PC-9 (cell line): ENCODE results near the gene CCNL2. TPM values are rescaled to one million over a fixed set of nuclear protein-coding genes. Genes with fewer than 3 reads are reported as not detected.
"Not testable (repeated sequence)": the region's sequence is repeated elsewhere in the genome, so short reads cannot be mapped to it uniquely, and the experiment has no call there.

ENCODE experiments used
- BruUV-seq: library from RNA; stranded (reverse); fragments of 400-500 nt; replicated peaks from 2 replicates; lab custom pipeline; 2021; lab: Mats Ljungman, UMichigan
- CTCF ChIA-PET: fragments of 300-600 bp; sonication (Branson Sonifier 250); formaldehyde crosslinking; loops from one replicate; lab custom pipeline; 2022; ENCODE audit warnings: antibody characterized with exemption; lab: Charles Lee
- POLR2A ChIA-PET: fragments of 300-600 bp; sonication (Branson Sonifier 250); formaldehyde crosslinking; loops from one replicate; lab custom pipeline; 2022; ENCODE audit warnings: antibody characterized with exemption; ENCODE audit not compliant: unreplicated experiment; lab: Charles Lee
- DNase-seq, 2 experiments: peaks; one replicate each; pipeline versions ENCODE4 v3.0.0 to v3.0.0-alpha.2; 2015 to 2022; ENCODE audit warnings: mixed read lengths in 1 of 2
- H2AFZ ChIP-seq: fragments of 200-600 bp; sonication (generic); 2 replicates; pipeline ENCODE4 v1.8.1; 2017; ENCODE audit warnings: antibody characterized with exemption
- H3F3A ChIP-seq: fragments of 200-600 bp; sonication (generic); 2 replicates; pipeline ENCODE4 v1.8.1; 2017; ENCODE audit warnings: antibody characterized with exemption, mild to moderate bottlenecking, low read depth; ENCODE audit not compliant: insufficient read depth
- H3K27ac ChIP-seq: fragments of 200-600 bp; sonication (generic); 2 replicates; pipeline ENCODE4 v1.6.1; 2016; ENCODE audit warnings: mixed run types
- H3K27me3 ChIP-seq: fragments of 200-600 bp; sonication (generic); 2 replicates; pipeline ENCODE4 v1.6.1; 2016; ENCODE audit warnings: low read depth, mixed run types; ENCODE audit not compliant: insufficient read depth
- H3K36me3 ChIP-seq: fragments of 200-600 bp; sonication (generic); 2 replicates; pipeline ENCODE4 v1.6.1; 2016; ENCODE audit warnings: low read depth, mixed run types
- H3K4me1 ChIP-seq: fragments of 200-600 bp; sonication (generic); replicated peaks from 2 replicates; pipeline ENCODE4 v1.6.1; 2016; ENCODE audit warnings: mixed run types; ENCODE audit not compliant: insufficient read depth
- H3K4me2 ChIP-seq: fragments of 200-600 bp; sonication (generic); 2 replicates; pipeline ENCODE4 v1.6.1; 2017; ENCODE audit warnings: mixed run types
- H3K4me3 ChIP-seq: fragments of 200-600 bp; sonication (generic); 2 replicates; pipeline ENCODE4 v1.6.1; 2016; ENCODE audit warnings: mixed run types
- H3K79me2 ChIP-seq: fragments of 200-600 bp; sonication (generic); 2 replicates; pipeline ENCODE4 v1.6.1; 2017; ENCODE audit warnings: low read depth, mixed run types
- H3K9me2 ChIP-seq: fragments of 200-600 bp; sonication (generic); 2 replicates; pipeline ENCODE4 v1.8.1; 2017; ENCODE audit warnings: mild to moderate bottlenecking; ENCODE audit not compliant: insufficient read depth
- H3K9me3 ChIP-seq: fragments of 200-600 bp; sonication (generic); 2 replicates; pipeline ENCODE4 v1.8.1; 2016; ENCODE audit warnings: low read depth; ENCODE audit not compliant: insufficient read depth
- H4K20me1 ChIP-seq: fragments of 200-600 bp; sonication (generic); 2 replicates; pipeline ENCODE4 v1.8.1; 2017; ENCODE audit not compliant: insufficient read depth
- EZH2 ChIP-seq: fragments of 200-600 bp; sonication (generic); IDR thresholded peaks from 2 replicates; pipeline ENCODE4 v1.8.0; 2017; ENCODE audit warnings: antibody characterized with exemption, low read depth
- intact Hi-C: fragments of 100-400 bp; cut with micrococcal nuclease; formaldehyde crosslinking; loops from one replicate; pipeline ENCODE4 v1.10.0; 2022; ENCODE audit not compliant: unreplicated experiment
- total RNA-seq: library from RNA; stranded (reverse); gene quantifications from 2 replicates; pipeline ENCODE4 v1.2.3, GENCODE V29; 2021
- TF ChIP-seq, protein P1 (sequence below): fragments of 200-600 bp; sonication (generic); conservative IDR thresholded peaks from 2 replicates; pipeline ENCODE4 v1.6.1; 2017; ENCODE audit warnings: mixed run types, antibody characterized with exemption, mild to moderate bottlenecking, moderate library complexity

The CCNL2 gene
- total RNA-seq, 1 experiment from 2014 or later = 162 TPM

- Histone ChIP-seq H3K9me2 (no peaks in the 10 kb centered on the region), H3K4me3 (peak overlapping the region; percentile 80)
- intact Hi-C loops = loop anchor here (2.0 kb wide), 2 partner anchors 27 to 35 kb away; no protein-coding TSS in a partner anchor
Observed at GRCh38 chr1:1406101-1406820, 7.1 kb upstream of the CCNL2 start.

DNA sequence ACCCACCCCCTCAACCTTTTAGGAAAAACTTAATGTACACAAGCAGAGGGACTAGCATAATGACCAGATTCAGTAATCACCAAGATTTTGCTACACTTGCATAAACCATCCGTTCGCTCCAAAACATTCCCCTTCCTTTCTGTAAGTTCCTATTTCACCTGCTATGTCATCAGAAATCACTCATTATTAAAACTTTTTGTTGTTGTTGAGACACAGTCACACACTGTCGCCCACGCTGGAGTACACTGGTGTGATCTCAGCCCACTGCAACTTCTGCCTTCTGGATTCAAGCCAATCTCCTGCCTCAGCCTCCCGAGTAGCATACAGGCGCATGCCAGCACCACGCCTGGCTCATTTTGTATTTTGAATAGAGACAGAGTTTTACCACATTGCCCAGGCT, 4.5 kb upstream of the CCNL2 start:
- H4K20me1 ChIP-seq = peaks cover 4% of the 10 kb centered on the region
- ChIA-PET CTCF (no interaction called here), POLR2A (no interaction called here)

More at GRCh38 chr1:1406101-1406820, 7.1 kb upstream of the CCNL2 start:
- Histone ChIP-seq H3F3A (peaks cover 52% of the 10 kb centered on the region), H3K27ac (peak overlapping the region; percentile 44; the same call in 1 of the 2 replicates), H3K36me3 (peaks cover 20% of the 10 kb centered on the region; the same call in 1 of the 2 replicates), H4K20me1 (peaks cover 8% of the 10 kb centered on the region), H3K4me2 (peak overlapping the region; percentile 88), H3K27me3 (no peaks in the 10 kb centered on the region), H3K9me3 (no peaks in the 10 kb centered on the region), H3K4me1 (peaks cover 19% of the 10 kb centered on the region), H2AFZ (0 out of 2 replicates have a peak overlapping the region, but pooled peaks have one; percentile 85), H3K79me2 (peaks cover 59% of the 10 kb centered on the region)
- BruUV-seq = no TSS peak
- no peak for DNase-seq
- ChIA-PET CTCF (no interaction called here), POLR2A (no interaction called here)
- TF ChIP-seq, protein P1, sequence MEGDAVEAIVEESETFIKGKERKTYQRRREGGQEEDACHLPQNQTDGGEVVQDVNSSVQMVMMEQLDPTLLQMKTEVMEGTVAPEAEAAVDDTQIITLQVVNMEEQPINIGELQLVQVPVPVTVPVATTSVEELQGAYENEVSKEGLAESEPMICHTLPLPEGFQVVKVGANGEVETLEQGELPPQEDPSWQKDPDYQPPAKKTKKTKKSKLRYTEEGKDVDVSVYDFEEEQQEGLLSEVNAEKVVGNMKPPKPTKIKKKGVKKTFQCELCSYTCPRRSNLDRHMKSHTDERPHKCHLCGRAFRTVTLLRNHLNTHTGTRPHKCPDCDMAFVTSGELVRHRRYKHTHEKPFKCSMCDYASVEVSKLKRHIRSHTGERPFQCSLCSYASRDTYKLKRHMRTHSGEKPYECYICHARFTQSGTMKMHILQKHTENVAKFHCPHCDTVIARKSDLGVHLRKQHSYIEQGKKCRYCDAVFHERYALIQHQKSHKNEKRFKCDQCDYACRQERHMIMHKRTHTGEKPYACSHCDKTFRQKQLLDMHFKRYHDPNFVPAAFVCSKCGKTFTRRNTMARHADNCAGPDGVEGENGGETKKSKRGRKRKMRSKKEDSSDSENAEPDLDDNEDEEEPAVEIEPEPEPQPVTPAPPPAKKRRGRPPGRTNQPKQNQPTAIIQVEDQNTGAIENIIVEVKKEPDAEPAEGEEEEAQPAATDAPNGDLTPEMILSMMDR = no peak
- no peak for TF ChIP-seq EZH2

DNA sequence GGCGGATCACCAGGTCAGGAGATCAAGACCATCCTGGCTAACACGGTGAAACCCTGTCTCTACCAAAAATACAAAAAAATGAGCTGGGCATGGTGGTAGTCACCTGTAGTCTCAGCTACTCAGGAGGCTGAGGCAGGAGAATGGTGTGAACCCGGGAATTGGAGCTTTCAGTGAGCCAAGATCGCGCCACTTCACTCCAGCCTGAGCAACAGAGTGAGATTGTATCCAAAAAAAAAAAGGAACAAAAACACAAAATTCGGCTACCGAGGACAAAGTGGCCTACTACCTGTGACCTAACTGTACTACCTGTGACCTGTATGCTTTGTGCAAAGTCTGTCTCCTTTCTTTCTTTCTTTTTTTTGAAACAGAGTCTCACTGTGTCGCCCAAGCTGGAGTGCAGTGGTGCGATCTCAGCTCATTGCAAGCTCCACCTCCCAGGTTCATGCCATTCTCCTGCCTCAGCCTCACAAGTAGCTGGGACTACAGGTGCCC, 3.8 kb upstream of the CCNL2 start:
- H3K4me2 ChIP-seq, H4K20me1 ChIP-seq, H3K9me3 ChIP-seq, H3K9me2 ChIP-seq, BruUV-seq, H3K27me3 ChIP-seq, H2AFZ ChIP-seq, H3K27ac ChIP-seq, DNase-seq, H3K4me3 ChIP-seq, CTCF ChIA-PET, intact Hi-C loops: not testable (repeated sequence)
- H3K4me1 ChIP-seq = peaks cover 26% of the 10 kb centered on the region
- POLR2A ChIA-PET = interaction anchor here (1.0 kb wide), 1 partner anchor 28 kb away, joined by 9 read pairs; no protein-coding TSS in a partner anchor
- H3K79me2 ChIP-seq = peaks cover 71% of the 10 kb centered on the region
- H3F3A ChIP-seq = peaks cover 50% of the 10 kb centered on the region
- peaks cover 28% of the 10 kb centered on the region; the same call in 1 of the 2 replicates for H3K36me3 ChIP-seq

More for the DNA sequence above, 4.5 kb upstream of the CCNL2 start:
- Histone ChIP-seq H3F3A (peaks cover 57% of the 10 kb centered on the region), H3K36me3 (peaks cover 28% of the 10 kb centered on the region; the same call in 1 of the 2 replicates), H3K9me2 (no peaks in the 10 kb centered on the region), H3K4me3 (no peak overlapping the region), H3K4me2 (no peak overlapping the region), H2AFZ (no peak overlapping the region), H3K27ac (no peak overlapping the region), H3K27me3 (no peaks in the 10 kb centered on the region), H3K79me2 (peaks cover 71% of the 10 kb centered on the region), H3K4me1 (peaks cover 29% of the 10 kb centered on the region), H3K9me3 (no peaks in the 10 kb centered on the region)
- TF ChIP-seq, protein P1 = no peak
- TF ChIP-seq EZH2 = no peak
- BruUV-seq = no TSS peak
- intact Hi-C loops = no loop called here
- no peak for DNase-seq
